ENCODE data around the gene STAT3. TPM values are rescaled to one million over a fixed set of nuclear protein-coding genes. Genes with fewer than 3 reads are reported as not detected.

The STAT3 gene
- total and polyA plus RNA-seq, 2 of the 13 experiments (the other 11 are each of a cell fraction or from before 2014, with no cell fraction given) = 61.8 to 62.4 TPM

DNA sequence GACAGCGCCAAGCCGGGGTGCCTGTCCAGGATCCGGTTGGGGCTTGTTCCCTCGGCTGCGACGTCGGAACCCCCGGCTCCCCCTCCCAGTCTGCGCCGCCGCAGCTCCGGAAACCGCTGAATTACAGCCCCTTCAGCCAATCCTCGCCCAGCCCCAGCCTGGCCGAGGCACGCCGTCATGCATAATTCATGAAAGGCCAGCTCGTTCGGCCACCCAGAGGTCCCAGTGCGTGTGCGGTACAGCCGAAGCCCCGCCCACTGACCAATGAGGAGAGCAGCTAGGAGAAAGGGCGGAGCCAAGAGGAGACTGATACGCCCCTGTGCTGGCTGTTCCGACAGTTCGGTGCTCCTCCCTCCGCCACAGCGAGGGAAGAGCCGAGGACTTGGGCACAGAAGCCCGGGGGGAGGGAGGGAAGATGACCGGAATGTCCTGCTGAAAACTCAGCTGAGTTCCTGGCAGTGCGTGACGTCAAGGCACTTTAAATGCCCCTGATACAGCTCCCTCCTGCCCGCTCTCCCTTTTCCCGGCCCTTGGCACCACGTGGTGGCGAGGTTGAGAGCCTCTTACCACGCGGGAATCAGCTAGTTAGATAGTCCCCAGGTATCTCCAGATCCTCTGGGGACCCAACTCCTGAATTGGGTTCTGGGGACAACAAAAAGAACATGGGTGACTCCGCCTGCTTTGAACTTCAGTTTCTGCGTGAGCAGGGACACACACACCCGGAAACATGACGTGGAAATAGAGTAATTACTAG, at the start of gene STAT3 (continued):
- TF ChIP-seq, protein P1, sequence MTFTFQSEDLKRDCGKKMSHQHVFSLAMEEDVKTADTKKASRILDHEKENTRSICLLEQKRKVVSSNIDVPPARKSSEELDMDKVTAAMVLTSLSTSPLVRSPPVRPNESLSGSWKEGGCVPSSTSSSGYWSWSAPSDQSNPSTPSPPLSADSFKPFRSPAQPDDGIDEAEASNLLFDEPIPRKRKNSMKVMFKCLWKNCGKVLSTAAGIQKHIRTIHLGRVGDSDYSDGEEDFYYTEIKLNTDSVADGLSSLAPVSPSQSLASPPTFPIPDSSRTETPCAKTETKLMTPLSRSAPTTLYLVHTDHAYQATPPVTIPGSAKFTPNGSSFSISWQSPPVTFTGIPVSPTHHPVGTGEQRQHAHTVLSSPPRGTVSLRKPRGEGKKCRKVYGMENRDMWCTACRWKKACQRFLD (CRISPR knock-in tag; IDR thresholded peaks at IDR 0.05; ENCODE audit: borderline replicate concordance) = peak; percentile 61; the same call in 1 of the 2 replicates
- TF ChIP-seq, protein P2, sequence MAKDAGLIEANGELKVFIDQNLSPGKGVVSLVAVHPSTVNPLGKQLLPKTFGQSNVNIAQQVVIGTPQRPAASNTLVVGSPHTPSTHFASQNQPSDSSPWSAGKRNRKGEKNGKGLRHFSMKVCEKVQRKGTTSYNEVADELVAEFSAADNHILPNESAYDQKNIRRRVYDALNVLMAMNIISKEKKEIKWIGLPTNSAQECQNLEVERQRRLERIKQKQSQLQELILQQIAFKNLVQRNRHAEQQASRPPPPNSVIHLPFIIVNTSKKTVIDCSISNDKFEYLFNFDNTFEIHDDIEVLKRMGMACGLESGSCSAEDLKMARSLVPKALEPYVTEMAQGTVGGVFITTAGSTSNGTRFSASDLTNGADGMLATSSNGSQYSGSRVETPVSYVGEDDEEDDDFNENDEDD (CRISPR knock-in tag; IDR thresholded peaks at IDR 0.05; ENCODE audit: borderline replicate concordance) = peak; percentile 99
- TF ChIP-seq ZNF296 (CRISPR knock-in tag; conservative IDR thresholded peaks at IDR 0.05) (no peak), ZNF441 (CRISPR knock-in tag; IDR thresholded peaks at IDR 0.05; ENCODE audit: borderline replicate concordance) (peak; percentile 48), PAF1 (CRISPR knock-in tag; IDR thresholded peaks at IDR 0.05) (no peak), KLF9 (CRISPR knock-in tag; IDR thresholded peaks at IDR 0.05; ENCODE audit: low read depth) (peak; percentile 96), MED8 (CRISPR knock-in tag; IDR thresholded peaks at IDR 0.05; ENCODE audit: insufficient replicate concordance) (peak; percentile 95), NR2C2 (CRISPR knock-in tag; IDR thresholded peaks at IDR 0.05; ENCODE audit: borderline replicate concordance) (peak; percentile 85), TBX2 (CRISPR knock-in tag; IDR thresholded peaks at IDR 0.05; ENCODE audit: borderline replicate concordance) (peak; percentile 96), ZNF121 (CRISPR knock-in tag; IDR thresholded peaks at IDR 0.05) (peak; percentile 66), MEIS1 (CRISPR knock-in tag; IDR thresholded peaks at IDR 0.05; ENCODE audit: borderline replicate concordance) (no peak; the same call in 1 of the 2 replicates), ZNF510 (CRISPR knock-in tag; IDR thresholded peaks at IDR 0.05; ENCODE audit: low read depth) (no peak; the same call in 1 of the 2 replicates), DNMT1 (CRISPR knock-in tag; IDR thresholded peaks at IDR 0.05) (peak; percentile 85; the same call in 1 of the 2 replicates), ZNF670 (CRISPR knock-in tag; IDR thresholded peaks at IDR 0.05; ENCODE audit: borderline replicate concordance) (peak; percentile 99), DMAP1 (CRISPR knock-in tag; IDR thresholded peaks at IDR 0.05) (peak; percentile 98), ZNF720 (CRISPR knock-in tag; IDR thresholded peaks at IDR 0.05) (peak; percentile 94; the same call in 1 of the 2 replicates), CEBPB (IDR thresholded peaks at IDR 0.05; ENCODE audit: borderline replicate concordance, low read depth, low read length) (no peak), ZNF556 (CRISPR knock-in tag; IDR thresholded peaks at IDR 0.05; ENCODE audit: borderline replicate concordance) (peak; percentile 99), ZBTB3 (CRISPR knock-in tag; IDR thresholded peaks at IDR 0.05; ENCODE audit: borderline replicate concordance, low read depth) (peak; percentile 85; the same call in 1 of the 2 replicates), HOXA7 (CRISPR knock-in tag; IDR thresholded peaks at IDR 0.05) (no peak), ZNF33A (CRISPR knock-in tag; IDR thresholded peaks at IDR 0.05; ENCODE audit: borderline replicate concordance) (peak; percentile 15; the same call in 1 of the 2 replicates), KAT8 (CRISPR knock-in tag; IDR thresholded peaks at IDR 0.05) (peak; percentile 98), SSRP1 (CRISPR knock-in tag; IDR thresholded peaks at IDR 0.05) (no peak; the same call in 1 of the 2 replicates), CCDC6 (CRISPR knock-in tag; IDR thresholded peaks at IDR 0.05) (peak; percentile 100), ZNF709 (CRISPR knock-in tag; IDR thresholded peaks at IDR 0.05) (peak; percentile 93; the same call in 1 of the 2 replicates), ZNF891 (CRISPR knock-in tag; IDR thresholded peaks at IDR 0.05) (peak; percentile 99), ELF4 (CRISPR knock-in tag; IDR thresholded peaks at IDR 0.05; ENCODE audit: borderline replicate concordance) (peak; percentile 75; the same call in 1 of the 2 replicates)
- TF ChIP-seq, protein P3, sequence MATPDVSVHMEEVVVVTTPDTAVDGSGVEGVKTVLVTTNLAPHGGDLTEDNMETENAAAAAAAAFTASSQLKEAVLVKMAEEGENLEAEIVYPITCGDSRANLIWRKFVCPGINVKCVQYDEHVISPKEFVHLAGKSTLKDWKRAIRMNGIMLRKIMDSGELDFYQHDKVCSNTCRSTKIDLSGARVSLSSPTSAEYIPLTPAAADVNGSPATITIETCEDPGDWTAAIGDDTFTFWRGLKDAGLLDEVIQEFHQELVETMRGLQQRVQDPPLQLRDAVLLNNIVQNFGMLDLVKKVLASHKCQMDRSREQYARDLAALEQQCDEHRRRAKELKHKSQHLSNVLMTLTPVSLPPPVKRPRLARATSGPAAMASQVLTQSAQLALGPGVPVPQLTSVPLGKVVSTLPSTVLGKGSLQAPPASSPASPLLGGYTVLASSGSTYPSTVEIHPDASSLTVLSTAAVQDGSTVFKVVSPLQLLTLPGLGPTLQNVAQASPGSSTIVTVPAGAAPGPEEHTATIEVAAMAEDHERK (CRISPR knock-in tag; IDR thresholded peaks at IDR 0.05; ENCODE audit: low read depth) = no peak; the same call in 1 of the 2 replicates
